NB4 (cell line): ENCODE data around the gene SLBP.

Source experiments
- DNase-seq: peaks from one replicate; pipeline ENCODE4 v3.0.0; 2010; ENCODE audit warnings: low read depth
- H3K4me3 ChIP-seq: one replicate; pipeline ENCODE4 v1.5.1; 2011; ENCODE audit warnings: mild to moderate bottlenecking, low read depth, low read length, moderate library complexity
- MYC ChIP-seq: IDR thresholded peaks from 2 replicates; pipeline ENCODE4 v1.6.1; 2011; ENCODE audit warnings: low read depth, low read length
- POLR2A ChIP-seq: IDR thresholded peaks from 2 replicates; pipeline ENCODE4 v1.6.1; 2011; ENCODE audit warnings: mild to moderate bottlenecking; ENCODE audit not compliant: insufficient read length; ENCODE audit errors: extremely low read depth
- TF ChIP-seq, protein P1 (sequence below): IDR thresholded peaks from one replicate; pipeline ENCODE4 v1.5.1; 2012; ENCODE audit warnings: low read depth, low read length
- TF ChIP-seq, protein P2 (sequence below): IDR thresholded peaks from 2 replicates; pipeline ENCODE4 v1.6.1; 2011; ENCODE audit warnings: low read depth, low read length

Gene SLBP

DNA sequence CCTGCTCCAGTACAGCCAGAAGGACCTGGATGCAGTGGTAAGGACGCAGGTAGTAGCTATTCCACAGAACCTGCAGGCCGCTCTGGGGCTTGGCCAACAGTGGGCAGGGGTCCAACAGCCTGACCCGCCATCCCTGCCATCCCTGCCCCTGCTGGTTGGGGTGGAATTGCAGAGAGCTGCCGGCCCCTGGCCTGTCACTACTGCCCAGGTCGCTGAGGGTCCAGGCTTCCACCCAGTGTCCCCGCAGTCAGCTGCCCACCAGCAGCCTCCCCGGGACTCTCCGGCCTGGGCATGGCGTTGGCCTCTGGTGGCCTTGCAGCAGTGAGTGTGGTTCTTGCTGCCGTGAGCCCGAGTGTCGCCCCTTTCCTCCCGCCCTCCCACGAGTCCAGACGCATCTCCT lies 25.5 kb upstream of the SLBP start:
- TF ChIP-seq POLR2A, result no peak
- TF ChIP-seq, protein P1, sequence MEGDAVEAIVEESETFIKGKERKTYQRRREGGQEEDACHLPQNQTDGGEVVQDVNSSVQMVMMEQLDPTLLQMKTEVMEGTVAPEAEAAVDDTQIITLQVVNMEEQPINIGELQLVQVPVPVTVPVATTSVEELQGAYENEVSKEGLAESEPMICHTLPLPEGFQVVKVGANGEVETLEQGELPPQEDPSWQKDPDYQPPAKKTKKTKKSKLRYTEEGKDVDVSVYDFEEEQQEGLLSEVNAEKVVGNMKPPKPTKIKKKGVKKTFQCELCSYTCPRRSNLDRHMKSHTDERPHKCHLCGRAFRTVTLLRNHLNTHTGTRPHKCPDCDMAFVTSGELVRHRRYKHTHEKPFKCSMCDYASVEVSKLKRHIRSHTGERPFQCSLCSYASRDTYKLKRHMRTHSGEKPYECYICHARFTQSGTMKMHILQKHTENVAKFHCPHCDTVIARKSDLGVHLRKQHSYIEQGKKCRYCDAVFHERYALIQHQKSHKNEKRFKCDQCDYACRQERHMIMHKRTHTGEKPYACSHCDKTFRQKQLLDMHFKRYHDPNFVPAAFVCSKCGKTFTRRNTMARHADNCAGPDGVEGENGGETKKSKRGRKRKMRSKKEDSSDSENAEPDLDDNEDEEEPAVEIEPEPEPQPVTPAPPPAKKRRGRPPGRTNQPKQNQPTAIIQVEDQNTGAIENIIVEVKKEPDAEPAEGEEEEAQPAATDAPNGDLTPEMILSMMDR, result no peak
- TF ChIP-seq, protein P2, sequence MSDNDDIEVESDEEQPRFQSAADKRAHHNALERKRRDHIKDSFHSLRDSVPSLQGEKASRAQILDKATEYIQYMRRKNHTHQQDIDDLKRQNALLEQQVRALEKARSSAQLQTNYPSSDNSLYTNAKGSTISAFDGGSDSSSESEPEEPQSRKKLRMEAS, result no peak
- no peak for DNase-seq
- H3K4me3 ChIP-seq, result no peak overlapping the region

DNA sequence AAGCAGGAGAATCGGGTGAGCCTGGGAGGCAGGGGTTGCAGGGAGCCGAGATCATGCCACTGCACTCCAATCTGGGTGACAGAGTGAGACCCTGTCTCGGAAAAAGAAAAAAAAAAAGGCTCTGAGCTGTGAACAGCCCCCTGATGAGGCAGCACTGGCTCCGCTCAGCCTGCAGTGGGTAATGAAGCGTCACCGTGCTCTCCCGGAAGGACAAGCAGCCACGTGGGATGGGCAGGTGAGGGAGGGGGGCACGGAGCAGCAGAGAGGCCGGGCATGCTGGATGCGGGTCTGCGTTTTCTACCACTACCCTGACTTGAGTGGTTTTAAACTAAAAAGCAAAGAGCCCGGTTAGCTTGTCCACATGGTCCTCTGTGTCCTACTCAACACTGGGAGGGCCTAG lies 24.7 kb upstream of the SLBP start:
- TF ChIP-seq, protein P2, result no peak
- TF ChIP-seq POLR2A (no peak), MYC (no peak)
- TF ChIP-seq, protein P1, result no peak
- H3K4me3 ChIP-seq, result no peak overlapping the region
- DNase-seq, result no peak

DNA sequence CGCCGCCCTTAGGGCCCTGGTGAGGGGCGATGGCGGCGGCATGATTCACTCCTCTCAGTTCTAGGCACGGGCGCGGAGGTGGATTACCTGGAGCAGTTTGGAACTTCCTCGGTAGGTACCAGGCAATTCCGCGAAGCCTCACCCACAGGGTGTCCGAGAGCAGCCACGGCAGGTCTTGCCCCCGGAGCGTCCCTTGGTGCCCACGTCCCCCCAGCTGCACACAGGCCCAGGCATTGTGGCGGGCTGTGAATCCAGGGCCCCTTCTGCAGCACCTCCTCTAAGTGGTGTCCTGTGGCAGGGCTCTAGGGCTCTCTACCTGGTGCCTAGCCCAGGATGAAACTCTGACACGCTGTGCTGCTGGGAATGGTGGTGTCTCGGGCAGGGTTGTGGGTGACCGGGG lies 23.1 kb upstream of the SLBP start:
- H3K4me3 ChIP-seq, result no peak overlapping the region
- TF ChIP-seq, protein P2, result no peak
- TF ChIP-seq, protein P1, result no peak
- TF ChIP-seq POLR2A (no peak), MYC (no peak)
- DNase-seq, result no peak

DNA sequence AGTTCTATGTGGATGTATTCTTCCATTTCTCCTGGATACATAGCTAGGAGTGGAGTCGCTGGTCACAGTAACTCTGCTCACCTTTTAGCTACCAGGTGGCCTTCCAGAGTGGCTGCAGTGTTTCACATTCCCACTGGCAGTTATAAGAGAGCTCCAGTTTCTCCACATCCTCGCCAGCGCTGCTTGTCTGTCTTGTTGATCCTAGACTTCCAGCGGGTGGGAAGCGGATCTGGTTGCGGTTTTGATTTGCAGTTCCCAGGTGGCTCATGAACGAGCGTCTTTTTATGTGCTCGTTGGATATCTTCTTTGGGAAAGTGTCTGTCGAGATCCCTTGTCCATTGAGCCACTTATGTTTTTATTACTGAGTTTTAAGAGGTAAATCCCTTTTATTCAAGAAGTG lies 20.8 kb upstream of the SLBP start:
- no peak overlapping the region for H3K4me3 ChIP-seq
- TF ChIP-seq POLR2A (no peak), MYC (no peak)
- TF ChIP-seq, protein P2, result no peak
- TF ChIP-seq, protein P1, result no peak
- DNase-seq, result no peak

DNA sequence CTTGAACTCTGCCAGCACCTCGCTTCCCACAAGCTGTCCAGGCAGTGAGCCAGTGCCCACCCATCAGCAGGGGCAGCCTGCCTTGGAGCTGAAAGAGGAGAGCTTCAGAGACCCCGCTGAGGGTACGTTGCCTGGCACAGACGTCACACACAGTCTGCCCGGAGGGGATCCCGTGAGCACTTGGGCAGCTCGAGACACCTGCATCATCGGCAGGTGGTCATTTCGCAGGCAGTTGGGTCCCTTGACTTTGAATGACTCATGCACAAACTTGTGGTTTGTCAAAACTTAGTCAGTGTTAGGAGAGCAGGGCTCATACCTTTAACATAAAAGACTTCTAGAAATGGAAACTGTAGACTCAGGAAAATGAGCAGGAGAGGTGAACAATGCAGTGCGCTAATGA lies 19.1 kb upstream of the SLBP start:
- no peak for DNase-seq
- TF ChIP-seq MYC, result no peak
- no peak for TF ChIP-seq POLR2A
- TF ChIP-seq, protein P1, result no peak
- TF ChIP-seq, protein P2, result no peak
- no peak overlapping the region for H3K4me3 ChIP-seq

DNA sequence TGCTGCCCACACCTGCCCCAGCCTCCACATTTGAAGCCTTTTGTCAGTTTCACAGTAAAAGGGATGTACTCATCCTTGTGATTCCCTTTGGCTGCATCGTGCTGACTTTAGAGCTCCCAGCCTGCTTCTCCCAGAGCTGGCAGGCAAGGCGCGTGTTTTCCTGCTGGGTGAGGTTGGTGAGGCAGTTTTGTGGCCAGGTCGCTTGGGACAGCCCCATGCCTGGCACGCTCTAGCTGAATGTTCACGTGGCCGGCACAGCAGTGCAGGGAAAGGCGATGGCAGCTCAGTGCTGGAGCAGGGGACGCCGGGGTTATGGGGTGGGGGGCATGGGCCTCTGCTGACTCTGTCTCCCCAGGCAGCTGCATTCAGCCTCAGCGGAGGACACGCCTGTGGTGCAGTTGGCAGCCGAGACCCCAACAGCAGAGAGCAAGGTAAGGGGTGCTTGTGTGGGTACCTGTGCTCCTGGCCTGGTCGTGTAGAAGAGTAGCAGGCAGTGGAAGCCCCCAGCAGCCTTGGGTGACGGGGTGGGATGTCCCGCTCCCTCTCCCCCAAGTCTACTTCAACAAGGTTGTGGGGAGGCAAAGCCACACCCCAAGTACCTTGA lies 18.5 kb upstream of the SLBP start:
- H3K4me3 ChIP-seq, result no peak overlapping the region
- no peak for DNase-seq
- no peak for TF ChIP-seq MYC
- TF ChIP-seq POLR2A, result no peak
- TF ChIP-seq, protein P1, result no peak
- TF ChIP-seq, protein P2, result no peak
